ENCODE data around the gene SNX10. TPM values are rescaled to one million over a fixed set of nuclear protein-coding genes. Genes with fewer than 3 reads are reported as not detected.
A peak's percentile ranks its signal among the peaks of the same experiment; 100 is the strongest.

SNX10 gene
- total RNA-seq, 4 donors from 2014 or later, result 7.7 to 65.6 (median 21.5) TPM

GRCh38 chr7:26332698-26333097, 41.0 kb downstream of the SNX10 start:
- TF ChIP-seq CTCF (IDR thresholded peaks at IDR 0.05), result no peak
- ATAC-seq (ENCODE audit: low FRiP score) (no peak), DNase-seq (ENCODE audit: low spot score) (no peak)

- DNase-seq (ENCODE audit: low spot score) (no peak), ATAC-seq (ENCODE audit: low FRiP score) (no peak)
- no peak for TF ChIP-seq CTCF (IDR thresholded peaks at IDR 0.05)
Observed at GRCh38 chr7:26334166-26334859, 42.7 kb downstream of the SNX10 start.

GRCh38 chr7:26337232-26337865, 45.7 kb downstream of the SNX10 start:
- ATAC-seq (ENCODE audit: low FRiP score) (no peak), DNase-seq (ENCODE audit: low spot score) (no peak)
- no peak for TF ChIP-seq CTCF (IDR thresholded peaks at IDR 0.05)

- no peak for TF ChIP-seq CTCF (IDR thresholded peaks at IDR 0.05)
- no peak for ATAC-seq (ENCODE audit: low FRiP score)
- DNase-seq (ENCODE audit: low spot score), result no peak
Observed at GRCh38 chr7:26340476-26341018, 48.9 kb downstream of the SNX10 start.

GRCh38 chr7:26343320-26343832, 51.7 kb downstream of the SNX10 start:
- no peak for TF ChIP-seq CTCF (IDR thresholded peaks at IDR 0.05)
- peak; percentile 41 for ATAC-seq (ENCODE audit: low FRiP score)
- DNase-seq (ENCODE audit: low spot score), result no peak

- TF ChIP-seq CTCF (IDR thresholded peaks at IDR 0.05), result no peak
- no peak for ATAC-seq (ENCODE audit: low FRiP score)
Observed at GRCh38 chr7:26343837-26344236, 52.2 kb downstream of the SNX10 start.

More at GRCh38 chr7:26343837-26344236, 52.2 kb downstream of the SNX10 start:
- no peak for DNase-seq (ENCODE audit: low spot score)
